Measurements from ENCODE around the gene NOL6. TPM values are rescaled to one million over a fixed set of nuclear protein-coding genes. Genes with fewer than 3 reads are reported as not detected.

The NOL6 gene
- total and polyA plus RNA-seq, 10 donors: 20.0 to 48.1 (median 26.5) TPM

Small RNA genes lying within 50 kb of the gene (microRNA-seq; reads per million reads assigned to microRNA genes)
- 0 to 1.4 (median 0.28) reads per million in 3 donors for gene MIR6851

Small RNA genes lying within 50 kb of the gene (small RNA-seq; reads per million reads assigned to genes)
- gene AL356218.2 (0 reads per million in 4 donors), gene MIR6851 (0 to 0.14 (median 0.04) reads per million in 4 donors)

Other genes with a start within 250 kb of the NOL6 start
- not detected for gene SPINK4, start 233.8 kb downstream of the NOL6 start, total RNA-seq
- under 1 TPM in 1 of 3 donors, not detected in 2; 0.67 TPM for gene SPINK4, start 233.8 kb downstream of the NOL6 start, polyA plus RNA-seq
- 10 to 100 TPM; 49.9 to 91.8 (median 71.0) TPM for gene BAG1, start 209.2 kb downstream of the NOL6 start, total RNA-seq
- gene BAG1, start 209.2 kb downstream of the NOL6 start, polyA plus RNA-seq: 100 to 1,000 TPM in 1 of 3 donors, 10 to 100 TPM in 2; 57.3 to 102 (median 70.7) TPM
- gene CHMP5, start 208.9 kb downstream of the NOL6 start, total RNA-seq: 10 to 100 TPM; 43.6 to 56.7 (median 52.4) TPM
- gene CHMP5, start 208.9 kb downstream of the NOL6 start, polyA plus RNA-seq: 10 to 100 TPM; 53.6 to 75.9 (median 59.0) TPM
- 10 to 100 TPM; 39.3 to 57.5 (median 46.2) TPM for gene NFX1, start 183.4 kb downstream of the NOL6 start, total RNA-seq
- 10 to 100 TPM; 10.5 to 14.5 (median 14.5) TPM for gene NFX1, start 183.4 kb downstream of the NOL6 start, polyA plus RNA-seq
- gene AQP7, start 71.4 kb downstream of the NOL6 start, total RNA-seq: 1 to 10 TPM in 5 of 7 donors, under 1 TPM in 2; 0.64 to 3.2 (median 2.0) TPM
- gene AQP7, start 71.4 kb downstream of the NOL6 start, polyA plus RNA-seq: 1 to 10 TPM in 1 of 3 donors, under 1 TPM in 2; 0.26 to 2.6 (median 0.35) TPM
- 100 to 1,000 TPM in 5 of 7 donors, 10 to 100 TPM in 2; 44.2 to 251 (median 126) TPM for gene AQP3, start 26.3 kb downstream of the NOL6 start, total RNA-seq
- 10 to 100 TPM in 1 of 3 donors, 1 to 10 TPM in 2; 5.0 to 51.4 (median 5.7) TPM for gene AQP3, start 26.3 kb downstream of the NOL6 start, polyA plus RNA-seq
- 1 to 10 TPM in 1 of 7 donors, not detected in 6; 1.7 TPM for gene ANKRD18B, start 50.3 kb upstream of the NOL6 start, total RNA-seq
- gene ANKRD18B, start 50.3 kb upstream of the NOL6 start, polyA plus RNA-seq: under 1 TPM in 1 of 3 donors, not detected in 2; 0.02 TPM